Kasumi-1 (cell line): ENCODE results near the gene TST.

Source experiments
- DNase-seq, 2 experiments: peaks; one replicate each; lab custom pipeline; 2025; lab: John Stamatoyannopoulos, UW

Gene TST

DNA sequence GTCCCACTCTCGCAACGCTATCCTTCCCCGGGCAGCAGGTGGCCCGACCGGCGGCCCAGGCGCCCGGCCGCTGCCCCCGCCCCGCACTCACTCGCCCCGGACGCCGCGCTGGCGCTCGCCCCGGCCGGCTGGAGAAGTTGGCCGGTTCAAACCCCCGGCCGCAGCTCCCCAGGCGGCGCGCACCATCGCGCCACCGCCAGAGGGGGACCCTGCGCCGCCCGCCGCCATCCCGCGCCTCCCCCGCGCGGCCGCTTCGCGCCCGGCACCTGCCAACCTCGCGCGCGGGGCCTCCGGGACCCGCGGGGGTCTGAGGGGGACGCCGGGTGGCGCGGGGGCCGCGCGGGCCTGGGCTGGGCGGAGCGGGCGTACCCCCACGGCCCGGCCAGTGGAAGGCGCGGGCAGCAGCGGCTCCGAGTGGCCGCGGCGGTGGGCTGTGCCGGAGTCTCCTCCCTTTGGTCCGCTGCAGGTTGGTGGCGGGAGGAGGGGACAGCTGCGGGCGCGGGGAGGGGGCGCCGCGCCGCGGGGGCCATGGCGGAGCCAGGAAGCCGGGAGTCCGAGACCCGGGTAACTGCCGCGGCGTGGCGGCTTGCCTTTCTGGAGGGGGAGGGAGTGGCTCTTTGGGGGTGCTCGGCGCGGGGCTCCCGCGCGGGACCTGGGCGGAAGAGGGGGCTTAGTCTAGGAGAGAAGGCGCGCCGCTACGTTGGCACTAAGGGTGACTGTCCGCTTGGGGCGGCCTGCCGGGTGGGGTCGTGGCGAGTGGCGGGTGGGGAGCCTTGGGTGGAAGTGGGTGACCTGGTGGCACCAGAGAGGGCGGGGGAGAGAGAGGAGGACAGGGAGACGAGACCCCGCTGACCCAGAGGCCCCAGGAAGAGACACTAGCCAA is at the start of gene TST, which contains the start of gene MPST:
Gene TST, minus strand, starts transcription at position 139 of the 883 bp plus-strand sequence. CDS start 715 bp downstream, outside the sequence.
Gene MPST, plus strand, starts transcription at position 434 of the 883 bp plus-strand sequence. Its CDS starts 95 bp downstream, at position 529.
- DNase-seq = peak; percentile 36 to 62

DNA sequence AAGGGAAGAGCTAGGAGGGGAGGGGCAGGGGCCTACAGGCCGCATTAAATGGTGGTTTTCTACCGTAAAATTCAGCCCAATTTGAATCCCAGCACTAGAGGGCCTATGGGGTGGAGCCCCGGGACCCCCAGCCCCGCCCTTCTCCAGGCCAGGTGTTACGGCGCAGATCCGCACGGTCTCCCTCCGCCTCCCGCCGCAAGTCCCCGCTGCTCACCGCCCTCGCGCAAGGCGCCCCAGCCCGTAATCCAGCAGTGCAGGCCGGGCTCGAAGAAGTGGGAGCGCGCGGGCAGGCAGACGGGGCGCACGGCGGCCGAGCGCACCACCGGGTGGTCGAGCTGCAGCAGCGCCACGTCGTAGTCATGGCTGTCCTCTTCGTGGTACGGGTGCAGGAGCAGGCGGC is 49.6 kb upstream of the TST start:
- no peak for DNase-seq

DNA sequence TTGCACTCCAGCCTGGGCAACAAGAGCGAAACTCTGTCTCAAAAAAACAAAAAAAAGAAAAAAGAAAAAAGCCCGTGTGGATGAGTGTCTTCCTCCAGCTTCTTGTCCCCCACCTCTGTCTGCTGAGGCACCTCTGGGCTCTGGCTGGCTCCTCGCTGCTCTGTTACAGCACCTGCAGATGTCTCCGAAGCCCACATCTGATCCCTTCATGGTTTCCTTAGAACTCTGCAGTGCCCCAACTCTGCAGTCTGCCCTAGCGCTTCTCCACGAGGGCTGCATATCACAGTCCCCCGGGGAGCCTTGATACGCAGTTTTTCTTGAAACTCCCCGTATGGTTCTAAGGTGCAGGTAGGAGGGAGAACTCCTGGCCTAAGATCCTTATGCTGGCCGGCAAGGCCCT is 48.2 kb upstream of the TST start:
- DNase-seq = no peak

DNA sequence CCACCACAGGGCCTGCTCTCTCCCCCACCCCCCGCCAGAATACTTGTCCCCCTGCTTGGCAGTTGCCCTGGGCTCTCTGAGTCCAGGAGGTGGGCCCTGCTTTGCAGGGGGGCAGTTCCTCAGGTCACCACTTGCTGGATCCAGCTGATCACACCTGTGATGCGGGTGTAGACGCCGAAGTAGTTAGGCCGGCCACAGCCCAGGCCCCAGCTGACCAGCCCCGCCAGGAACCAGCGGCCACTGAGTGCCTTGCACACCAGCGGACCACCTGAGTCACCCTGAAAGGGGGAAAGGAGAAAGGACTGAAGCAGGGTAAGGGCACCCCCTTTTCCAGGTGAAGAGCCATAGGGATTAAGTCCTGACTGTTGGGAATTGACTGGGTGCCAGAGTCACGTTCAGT is 46.7 kb upstream of the TST start:
- no peak for DNase-seq

DNA sequence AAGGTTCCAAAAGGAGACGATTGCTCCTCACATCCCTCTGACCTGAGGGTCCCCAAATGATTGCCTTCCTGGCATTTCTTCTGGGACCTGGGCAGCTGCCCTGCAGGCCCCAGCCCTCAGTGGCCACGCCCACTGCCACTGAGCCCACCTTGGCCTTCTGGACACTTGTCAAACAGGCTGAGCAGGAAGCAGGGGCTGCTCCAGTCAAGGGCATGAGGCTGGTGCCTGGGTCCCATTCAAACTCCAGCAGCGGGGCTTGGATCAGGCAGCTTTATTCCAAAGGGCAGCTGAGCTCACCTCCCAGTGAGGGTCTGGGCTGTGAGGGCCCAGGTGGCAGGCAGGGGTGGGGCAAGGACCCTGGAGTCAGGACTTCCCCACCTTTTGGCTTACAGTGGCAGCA is 45.9 kb upstream of the TST start:
- DNase-seq = no peak

GRCh38 chr22:37064553-37064952 is 45.3 kb upstream of the TST start:
- DNase-seq = no peak

GRCh38 chr22:37063431-37064420 is 44.5 kb upstream of the TST start:
- no peak for DNase-seq

DNA sequence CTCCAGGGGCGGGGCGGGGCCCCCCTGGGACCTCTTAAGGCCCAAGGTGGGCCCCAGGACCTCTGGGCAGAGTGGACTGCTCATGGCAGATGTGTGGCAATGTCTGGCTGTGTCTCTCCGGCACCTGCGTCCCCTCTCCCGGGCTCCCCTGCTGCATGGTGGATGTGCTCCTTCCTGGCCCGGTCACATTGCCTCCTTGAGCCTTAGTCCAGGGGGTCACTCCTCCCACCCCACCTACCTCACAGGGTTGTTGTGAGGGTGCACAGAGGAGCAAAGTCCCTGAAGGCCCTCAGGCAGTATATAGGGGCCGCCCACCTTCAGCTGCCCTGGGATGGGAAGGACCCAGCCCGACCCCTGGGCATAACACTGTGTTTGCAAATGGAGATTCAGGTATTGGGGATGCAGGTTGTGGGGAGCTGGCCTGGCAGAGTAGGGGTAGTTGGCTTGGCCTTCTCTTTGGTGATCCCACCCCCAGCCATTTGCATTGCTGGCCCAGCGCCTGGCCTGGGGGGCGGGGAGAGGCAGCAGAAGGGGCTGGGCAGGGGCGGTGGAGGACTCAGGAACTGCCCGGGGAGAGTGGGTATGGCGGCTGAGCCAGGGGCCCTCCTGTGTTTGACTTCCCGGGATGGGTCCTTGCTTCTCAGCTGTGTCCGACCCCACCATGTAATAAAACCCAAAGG is 43.6 kb upstream of the TST start:
- no peak for DNase-seq

DNA sequence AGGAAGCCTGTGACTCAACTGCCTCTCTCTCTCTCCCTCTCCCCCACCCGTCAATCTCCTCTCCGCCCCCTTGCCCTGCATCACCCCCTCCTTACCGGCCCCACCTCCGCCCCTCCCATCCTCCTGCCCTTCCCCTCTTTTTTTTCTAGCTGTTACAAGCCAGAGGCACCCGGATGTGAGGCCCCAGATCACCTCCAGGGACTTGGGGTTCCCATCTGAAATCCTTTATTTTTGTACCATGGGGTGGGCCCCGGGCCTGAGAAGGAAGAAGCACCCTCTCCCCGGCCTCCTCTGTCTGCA is 43.1 kb upstream of the TST start:
- DNase-seq = no peak

DNA sequence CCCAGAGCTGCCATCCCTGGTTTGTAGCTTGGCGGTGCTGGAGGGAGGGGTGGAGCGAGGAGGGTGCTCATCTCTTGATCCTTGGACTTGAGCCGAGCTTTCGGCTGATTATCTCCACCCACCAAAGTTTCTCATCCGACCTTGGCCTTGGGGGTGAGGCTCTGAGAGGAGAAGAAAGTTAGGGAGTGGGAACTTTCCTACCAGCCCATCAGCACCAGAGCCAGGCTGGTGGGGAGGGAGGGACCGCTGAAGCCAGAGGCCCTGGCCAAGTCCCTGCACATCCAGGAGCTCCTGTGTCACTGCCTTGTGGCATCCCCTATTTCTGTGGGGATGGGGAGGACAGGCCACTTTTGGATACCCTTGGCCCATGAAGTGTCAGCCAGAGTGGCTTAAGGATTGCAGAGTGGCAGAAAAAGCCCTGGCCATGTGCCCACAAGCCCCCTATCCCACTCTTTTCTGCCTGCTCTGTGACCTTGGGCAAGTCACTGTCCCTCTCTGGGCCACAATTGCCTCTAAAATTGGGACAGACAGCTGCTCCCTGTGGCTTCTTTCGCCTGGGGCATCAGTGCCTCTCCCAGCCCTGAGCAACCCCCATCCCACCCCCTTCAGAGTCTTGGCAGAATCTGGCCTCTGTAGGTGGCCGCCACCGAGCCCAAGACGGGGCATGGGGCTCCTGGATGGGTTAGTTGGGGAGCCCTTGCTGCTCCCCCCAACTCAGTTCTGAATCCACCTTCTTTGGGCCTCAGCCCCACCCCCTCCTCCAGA is 42.5 kb upstream of the TST start:
- DNase-seq = no peak

DNA sequence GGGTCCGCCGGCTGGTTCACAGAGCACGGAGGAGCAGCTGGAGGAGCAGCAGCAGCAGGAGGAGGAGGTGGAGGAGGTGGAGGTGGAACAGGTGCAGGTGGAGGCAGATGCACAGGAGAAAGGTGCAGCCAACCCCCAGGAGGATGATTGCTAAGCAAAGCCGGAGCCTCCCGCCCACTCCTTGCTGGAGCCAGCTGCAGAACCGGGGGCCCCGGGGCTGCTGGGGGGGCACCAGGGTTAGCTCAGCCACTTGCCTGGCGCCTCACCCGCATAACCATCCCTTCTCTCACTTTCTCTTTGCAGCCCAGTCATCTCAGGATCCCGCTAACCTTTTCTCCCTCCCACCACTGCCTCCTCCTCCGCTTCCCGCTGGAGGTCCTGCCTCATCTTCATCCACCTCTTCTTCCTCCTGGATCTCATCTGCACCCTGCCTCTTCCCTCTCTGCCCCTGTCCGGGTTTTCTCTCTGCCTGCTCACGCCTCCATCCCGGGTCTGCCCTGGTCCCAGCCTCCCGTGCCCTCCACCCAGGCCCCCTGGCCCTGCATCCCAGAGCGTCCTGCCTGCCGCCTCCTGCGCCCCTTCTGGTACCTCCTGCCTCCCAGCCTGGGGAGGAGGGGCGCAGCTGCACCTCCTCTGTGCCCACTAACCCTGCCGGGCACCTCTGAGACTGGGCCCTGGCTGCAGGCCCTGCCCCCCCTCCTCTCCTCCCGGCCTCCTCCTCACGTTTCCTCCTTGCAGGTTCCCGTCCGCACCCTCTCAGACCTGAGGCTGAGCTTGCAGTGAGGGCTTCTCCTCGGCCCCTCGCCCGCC is 41.8 kb upstream of the TST start:
- DNase-seq = no peak

- no peak for DNase-seq
These were observed 40.7 kb upstream of the TST start for GRCh38 chr22:37059876-37060449.

- DNase-seq = no peak
These were observed 39.9 kb upstream of the TST start for GRCh38 chr22:37058917-37059701.

DNA sequence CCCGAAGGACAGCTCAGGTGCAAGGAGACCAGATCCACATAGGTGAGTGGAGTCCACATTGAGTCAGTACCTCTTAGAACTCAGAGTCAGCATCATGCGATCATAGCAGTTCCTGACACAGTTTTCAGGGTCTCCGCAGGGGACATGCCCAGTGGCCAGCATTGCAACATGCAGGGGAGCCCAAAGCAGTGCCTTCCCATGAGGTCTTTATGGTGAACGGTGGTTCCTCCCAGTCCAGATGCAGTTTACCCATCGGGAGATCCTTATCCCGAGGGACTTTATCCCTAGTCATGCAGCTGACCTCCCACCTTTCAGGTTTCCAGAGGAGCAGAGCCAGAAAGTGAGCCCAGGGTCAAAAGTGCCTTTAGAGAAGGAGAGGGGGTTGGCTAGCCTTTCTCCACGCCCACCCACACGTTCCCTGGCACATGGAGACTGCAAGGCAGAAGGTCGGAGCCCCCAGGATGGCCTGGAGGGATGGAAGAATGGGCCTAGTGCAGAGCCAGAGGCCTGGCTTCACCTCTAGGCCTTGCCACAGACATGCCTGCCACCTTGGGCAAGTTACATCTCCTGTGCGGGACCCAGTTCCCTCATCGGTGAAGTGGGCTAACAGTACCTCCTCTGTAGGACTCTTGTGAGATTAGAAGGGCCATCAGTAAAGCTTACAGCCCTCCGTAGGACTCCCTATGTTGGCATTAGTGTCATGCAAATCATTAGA is 38.7 kb upstream of the TST start:
- no peak for DNase-seq

- DNase-seq = no peak
These were observed 38.0 kb upstream of the TST start for GRCh38 chr22:37057226-37057625.

DNA sequence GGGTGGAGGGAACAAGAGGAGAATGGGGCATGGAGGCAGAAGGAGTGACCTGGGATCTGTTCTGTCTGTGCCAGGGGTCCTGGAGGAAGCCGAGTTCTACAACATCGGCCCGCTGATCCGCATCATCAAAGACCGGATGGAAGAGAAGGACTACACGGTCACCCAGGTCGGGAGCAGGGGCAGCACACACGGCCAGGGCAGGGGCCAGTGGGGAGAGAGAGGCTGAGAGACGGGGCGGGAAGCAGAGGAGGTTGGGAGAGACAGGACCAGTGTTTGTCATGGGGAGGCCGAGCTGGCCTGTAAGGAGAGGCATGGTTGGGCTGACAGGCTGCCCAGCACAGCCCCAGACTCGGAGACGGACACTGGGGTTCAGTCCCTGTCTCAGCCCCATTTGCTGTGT is 37.0 kb upstream of the TST start:
- DNase-seq = no peak

DNA sequence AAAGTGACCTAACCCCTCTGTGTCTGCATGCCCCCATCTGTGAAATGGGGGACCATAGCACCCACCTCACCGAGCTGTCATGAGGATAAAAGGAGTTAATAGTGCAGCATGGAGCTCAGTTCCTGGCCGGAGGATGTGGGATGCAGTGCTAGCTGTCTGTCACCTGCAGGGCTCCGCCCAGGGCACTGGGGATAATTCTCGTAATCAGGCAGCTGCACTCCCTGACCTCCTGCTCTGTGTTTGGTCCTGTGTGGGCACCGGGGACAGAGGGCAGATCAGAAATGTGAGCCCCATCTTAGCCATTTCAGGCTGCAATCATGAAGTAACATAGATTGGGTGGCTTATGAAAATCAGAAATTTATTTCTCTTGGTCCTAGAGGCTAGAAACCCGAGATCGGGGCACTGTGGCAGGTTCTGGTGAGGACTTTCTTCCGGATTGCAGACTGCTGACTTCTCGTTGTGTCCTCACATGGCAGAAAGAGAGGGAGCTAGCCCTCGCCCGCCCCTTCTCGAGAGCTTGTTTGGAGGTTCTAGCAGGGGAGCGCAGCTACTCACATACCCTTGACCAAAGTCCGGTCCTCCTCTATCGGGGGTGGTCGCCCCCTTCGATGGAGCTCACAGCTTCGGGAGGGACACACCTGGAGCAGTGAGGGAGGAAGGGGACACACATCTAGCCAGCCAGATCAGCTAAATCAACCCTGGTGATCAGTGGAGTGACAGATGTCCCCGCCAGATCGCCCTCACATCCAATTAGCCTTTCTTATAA is 35.5 kb upstream of the TST start:
- DNase-seq = no peak

DNA sequence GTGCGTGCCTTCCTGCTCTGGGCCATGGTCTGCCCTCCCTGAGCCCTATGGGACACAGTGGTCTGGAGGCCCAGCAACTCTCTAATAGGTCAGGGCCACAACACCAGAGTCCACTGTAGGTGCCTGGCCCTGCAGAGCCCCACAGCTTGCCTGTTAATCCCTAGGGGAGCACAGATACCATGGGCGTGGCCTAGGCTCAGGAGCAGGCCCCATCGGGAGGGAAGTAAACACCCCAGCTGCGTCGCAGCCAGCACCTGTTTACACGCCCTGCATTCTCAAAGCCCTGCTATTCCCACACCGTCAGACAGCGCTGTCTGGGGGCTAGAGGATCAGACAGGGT is 34.8 kb upstream of the TST start:
- DNase-seq = no peak
